ENCODE results near the gene GYPC.

The GYPC gene

GRCh38 chr2:126660971-126661370 lies 5.0 kb downstream of the GYPC start:
- H3K27ac ChIP-seq = no peak overlapping the region
- H3K4me3 ChIP-seq (ENCODE audit: low read depth, low read length) = no peak overlapping the region
- H3K27me3 ChIP-seq (replicated peaks) = no peaks in the 10 kb centered on the region
- peaks cover 3% of the 10 kb centered on the region for H3K36me3 ChIP-seq (replicated peaks)
- no peak for DNase-seq
- no peak for TF ChIP-seq CTCF (IDR thresholded peaks at IDR 0.05; ENCODE audit: low read depth, low read length, missing control alignments)
- in situ Hi-C loops (cut with HindIII; ENCODE audit: low pct_ligation_motif_present, low sequenced_read_pairs) = no loop called here

- H3K36me3 ChIP-seq (replicated peaks) = peaks cover 3% of the 10 kb centered on the region
- in situ Hi-C loops (cut with HindIII; ENCODE audit: low pct_ligation_motif_present, low sequenced_read_pairs) = no loop called here
- no peak overlapping the region for H3K4me3 ChIP-seq (ENCODE audit: low read depth, low read length)
- no peak for TF ChIP-seq CTCF (IDR thresholded peaks at IDR 0.05; ENCODE audit: low read depth, low read length, missing control alignments)
- DNase-seq = no peak
- H3K27me3 ChIP-seq (replicated peaks) = no peaks in the 10 kb centered on the region
- H3K27ac ChIP-seq = no peak overlapping the region
Observed at GRCh38 chr2:126661702-126662500, 5.9 kb downstream of the GYPC start.

- H3K27me3 ChIP-seq (replicated peaks) = no peaks in the 10 kb centered on the region
- in situ Hi-C loops (cut with HindIII; ENCODE audit: low pct_ligation_motif_present, low sequenced_read_pairs) = no loop called here
- no peak for DNase-seq
- H3K36me3 ChIP-seq (replicated peaks) = peaks cover 3% of the 10 kb centered on the region
- no peak overlapping the region for H3K4me3 ChIP-seq (ENCODE audit: low read depth, low read length)
- no peak overlapping the region for H3K27ac ChIP-seq
- no peak for TF ChIP-seq CTCF (IDR thresholded peaks at IDR 0.05; ENCODE audit: low read depth, low read length, missing control alignments)
Observed at GRCh38 chr2:126662621-126663020, 6.7 kb downstream of the GYPC start.

- Histone ChIP-seq H3K27ac (no peak overlapping the region), H3K36me3 (replicated peaks) (peaks cover 3% of the 10 kb centered on the region), H3K27me3 (replicated peaks) (no peaks in the 10 kb centered on the region), H3K4me3 (ENCODE audit: low read depth, low read length) (no peak overlapping the region)
- no peak for DNase-seq
- in situ Hi-C loops (cut with HindIII; ENCODE audit: low pct_ligation_motif_present, low sequenced_read_pairs) = no loop called here
- TF ChIP-seq CTCF (IDR thresholded peaks at IDR 0.05; ENCODE audit: low read depth, low read length, missing control alignments) = no peak
Observed at GRCh38 chr2:126663184-126663963, 7.4 kb downstream of the GYPC start.

- no peak for DNase-seq
- no peak overlapping the region for H3K27ac ChIP-seq
- in situ Hi-C loops (cut with HindIII; ENCODE audit: low pct_ligation_motif_present, low sequenced_read_pairs) = no loop called here
- peaks cover 3% of the 10 kb centered on the region for H3K36me3 ChIP-seq (replicated peaks)
- H3K27me3 ChIP-seq (replicated peaks) = no peaks in the 10 kb centered on the region
- no peak overlapping the region for H3K4me3 ChIP-seq (ENCODE audit: low read depth, low read length)
- no peak for TF ChIP-seq CTCF (IDR thresholded peaks at IDR 0.05; ENCODE audit: low read depth, low read length, missing control alignments)
Observed at GRCh38 chr2:126664234-126664633, 8.3 kb downstream of the GYPC start.

Data from brain microvascular endothelial cell (primary cell).